CD8-positive, alpha-beta memory T cell (primary cell): ENCODE data around the gene RAB20. TPM values are rescaled to one million over a fixed set of nuclear protein-coding genes. Genes with fewer than 3 reads are reported as not detected.
"Not testable (repeated sequence)": the region's sequence is repeated elsewhere in the genome, so short reads cannot be mapped to it uniquely, and the experiment has no call there.

Experiments used
- CTCF ChIA-PET: fragments of 350-600 bp; sonication (Branson Sonifier 250); formaldehyde crosslinking; loops from one replicate; lab custom pipeline; 2021; ENCODE audit warnings: antibody characterized with exemption; lab: Charles Lee
- POLR2A ChIA-PET: fragments of 350-600 bp; sonication (Branson Sonifier 250); formaldehyde crosslinking; loops from one replicate; lab custom pipeline; 2021; ENCODE audit warnings: antibody characterized with exemption; lab: Charles Lee
- DNase-seq, 5 donors: peaks; one replicate each; pipeline versions ENCODE4 v3.0.0 to v3.0.0-alpha.2; 2020 to 2022; ENCODE audit warnings: mixed read lengths in 1 of 5
- H3K27ac ChIP-seq: one replicate; pipeline ENCODE4 v1.7.0; 2013; ENCODE audit warnings: low read depth, mild to moderate bottlenecking, low read length, moderate library complexity
- H3K27me3 ChIP-seq: 2 replicates; pipeline ENCODE4 v1.7.0; 2013; ENCODE audit warnings: low read length, mild to moderate bottlenecking; ENCODE audit not compliant: insufficient read depth, poor library complexity, severe bottlenecking
- H3K36me3 ChIP-seq: 2 replicates; pipeline ENCODE4 v1.7.0; 2013; ENCODE audit warnings: mild to moderate bottlenecking, low read length, moderate library complexity; ENCODE audit not compliant: insufficient read depth
- H3K4me1 ChIP-seq: 2 replicates; pipeline ENCODE4 v1.7.0; 2013; ENCODE audit warnings: mild to moderate bottlenecking, low read length, moderate library complexity; ENCODE audit not compliant: insufficient read depth
- H3K4me3 ChIP-seq: 2 replicates; pipeline ENCODE4 v1.7.0; 2013; ENCODE audit warnings: mild to moderate bottlenecking, low read length
- H3K9me3 ChIP-seq: 2 replicates; pipeline ENCODE4 v1.7.0; 2013; ENCODE audit warnings: mild to moderate bottlenecking, low read length
- H3K27ac Mint-ChIP-seq, 8 donors: one replicate each; pipeline ENCODE4 v1.8.0; 2020 to 2021; ENCODE audit warnings: mixed read lengths in 8 of 8, mild to moderate bottlenecking in 6 of 8, inconsistent platforms in 3 of 8, moderate library complexity in 3 of 8
- H3K27me3 Mint-ChIP-seq, 2 donors: one replicate each; pipeline ENCODE4 v1.8.0; 2020 to 2021; ENCODE audit warnings: mixed read lengths in 2 of 2, mild to moderate bottlenecking in 1 of 2, moderate library complexity in 1 of 2
- H3K36me3 Mint-ChIP-seq, 3 donors: one replicate each; pipeline ENCODE4 v1.8.0; 2020 to 2021; ENCODE audit warnings: mixed read lengths in 3 of 3, inconsistent platforms in 1 of 3, mild to moderate bottlenecking in 1 of 3
- H3K4me1 Mint-ChIP-seq, 3 donors: one replicate each; pipeline ENCODE4 v1.8.0; 2020 to 2021; ENCODE audit warnings: mixed read lengths in 3 of 3, inconsistent platforms in 1 of 3, mild to moderate bottlenecking in 1 of 3
- H3K4me3 Mint-ChIP-seq, 7 donors: one replicate each; pipeline ENCODE4 v1.8.0; 2020 to 2021; ENCODE audit warnings: mixed read lengths in 7 of 7, mild to moderate bottlenecking in 6 of 7, moderate library complexity in 4 of 7, inconsistent platforms in 2 of 7
- H3K9me3 Mint-ChIP-seq, 5 donors: one replicate each; pipeline ENCODE4 v1.8.0; 2020 to 2022; ENCODE audit warnings: mixed read lengths in 5 of 5, mild to moderate bottlenecking in 3 of 5, moderate library complexity in 2 of 5, inconsistent platforms in 1 of 5
- polyA plus RNA-seq: library from polyadenylated mRNA; unstranded; fragments of 300-500 nt; fragmentation: Illumina TruSeq; gene quantifications from one replicate; pipeline ENCODE4 v1.2.3, GENCODE V29; 2021
- total RNA-seq, 2 experiments: library from RNA; stranded (reverse); gene quantifications; one replicate each; pipeline ENCODE4 v1.2.3, GENCODE V29; 2021

RAB20 gene
- total and polyA plus RNA-seq, 3 experiments from 2014 or later, result 0.84 to 2.7 (median 1.2) TPM

DNA sequence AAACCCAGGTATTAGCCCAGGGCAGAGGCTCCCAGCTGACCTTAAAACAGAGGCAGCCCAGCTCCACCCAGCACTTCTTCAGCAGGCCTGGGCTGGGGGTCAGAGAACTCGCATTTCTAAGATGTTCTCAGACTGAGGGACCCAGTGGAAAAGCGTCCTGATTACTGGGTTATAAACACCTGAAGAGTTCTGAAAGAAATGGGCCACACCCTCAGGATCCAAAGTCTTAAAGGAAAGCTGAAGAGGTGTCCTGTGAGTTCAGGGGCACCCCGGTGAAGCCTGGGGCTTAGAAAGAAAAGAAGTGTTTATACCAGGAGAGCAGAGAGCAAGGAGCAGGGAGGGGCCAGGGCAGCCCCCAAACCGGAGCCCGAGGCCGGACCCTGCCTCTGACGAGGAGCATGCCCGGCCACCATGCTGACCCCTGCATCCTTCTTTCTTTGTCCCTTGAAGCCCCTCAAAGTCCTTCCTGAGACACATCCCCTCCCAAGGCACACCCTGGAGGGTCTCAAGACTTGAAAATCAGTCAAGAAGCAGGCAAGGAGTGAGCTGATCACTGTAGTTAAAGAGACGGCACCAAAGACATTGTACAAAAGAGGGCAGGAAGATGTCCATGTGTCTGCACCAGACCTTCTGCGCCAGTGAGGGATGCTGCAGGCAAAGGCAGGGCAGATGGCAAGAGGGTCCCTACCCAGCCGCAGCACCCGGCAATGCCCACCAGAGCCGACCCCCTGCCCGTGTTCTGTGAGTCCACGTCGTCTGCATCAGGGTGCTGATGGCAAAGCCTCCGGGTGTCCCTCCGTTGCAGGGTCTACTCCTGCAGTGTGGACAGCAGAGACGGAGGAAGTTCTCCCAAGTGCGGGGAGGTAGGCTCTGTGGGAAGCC is 10.6 kb upstream of the RAB20 start:
- Histone ChIP-seq H3K4me3 (no peak overlapping the region), H3K36me3 (no peaks in the 10 kb centered on the region), H3K4me1 (no peaks in the 10 kb centered on the region), H3K27ac (no peak overlapping the region), H3K27me3 (peaks cover 5% of the 10 kb centered on the region), H3K9me3 (no peaks in the 10 kb centered on the region)
- H3K36me3 Mint-ChIP-seq, result no peaks in the 10 kb centered on the region
- H3K27me3 Mint-ChIP-seq, result peaks cover 25 to 59% of the 10 kb centered on the region in 2 donors
- H3K4me3 Mint-ChIP-seq, result no peak overlapping the region
- H3K27ac Mint-ChIP-seq, result no peak overlapping the region
- ChIA-PET CTCF (no interaction called here), POLR2A (interaction anchor here (0.6 to 0.7 kb wide), 2 partner anchors 44 to 163 kb away, joined by 3 to 4 read pairs; no protein-coding TSS in a partner anchor)
- H3K4me1 Mint-ChIP-seq, result peaks cover 8 to 12% (median 8%) of the 10 kb centered on the region in 3 donors
- DNase-seq, result no peak
- peaks cover 0 to 2% (median 0%) of the 10 kb centered on the region in 5 donors for H3K9me3 Mint-ChIP-seq

DNA sequence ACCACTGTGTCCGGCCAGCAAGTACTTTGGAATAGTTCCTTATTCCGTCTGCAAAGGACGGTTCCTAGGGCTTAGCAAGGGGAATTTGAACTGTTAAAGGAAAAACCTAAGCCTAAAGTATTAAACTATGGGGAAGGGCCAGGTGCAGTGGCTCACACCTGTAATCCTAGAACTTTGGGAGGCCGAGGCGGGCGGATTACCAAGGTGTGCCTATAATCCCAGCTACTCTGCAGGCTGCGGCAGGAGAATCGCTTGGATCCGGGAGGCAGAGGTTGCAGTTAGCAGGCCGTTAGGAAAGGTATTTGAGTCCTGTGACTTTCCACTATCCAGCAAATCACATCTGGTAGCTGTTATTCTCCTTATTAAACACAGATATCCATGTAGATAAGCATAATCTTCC is 9.4 kb upstream of the RAB20 start:
- H3K27me3 ChIP-seq, result peaks cover 5% of the 10 kb centered on the region
- no peak overlapping the region for H3K4me3 ChIP-seq
- H3K36me3 ChIP-seq, result no peaks in the 10 kb centered on the region
- Mint-ChIP-seq H3K36me3 (no peaks in the 10 kb centered on the region), H3K9me3 (peaks cover 0 to 2% (median 0%) of the 10 kb centered on the region in 5 donors), H3K27ac (no peak overlapping the region), H3K27me3 (peaks cover 25 to 52% of the 10 kb centered on the region in 2 donors), H3K4me1 (peaks cover 5 to 9% (median 5%) of the 10 kb centered on the region in 3 donors), H3K4me3 (no peak overlapping the region)
- no peaks in the 10 kb centered on the region for H3K4me1 ChIP-seq
- no peaks in the 10 kb centered on the region for H3K9me3 ChIP-seq
- ChIA-PET CTCF (no interaction called here), POLR2A (no interaction called here)
- DNase-seq, result no peak
- H3K27ac ChIP-seq, result no peak overlapping the region

DNA sequence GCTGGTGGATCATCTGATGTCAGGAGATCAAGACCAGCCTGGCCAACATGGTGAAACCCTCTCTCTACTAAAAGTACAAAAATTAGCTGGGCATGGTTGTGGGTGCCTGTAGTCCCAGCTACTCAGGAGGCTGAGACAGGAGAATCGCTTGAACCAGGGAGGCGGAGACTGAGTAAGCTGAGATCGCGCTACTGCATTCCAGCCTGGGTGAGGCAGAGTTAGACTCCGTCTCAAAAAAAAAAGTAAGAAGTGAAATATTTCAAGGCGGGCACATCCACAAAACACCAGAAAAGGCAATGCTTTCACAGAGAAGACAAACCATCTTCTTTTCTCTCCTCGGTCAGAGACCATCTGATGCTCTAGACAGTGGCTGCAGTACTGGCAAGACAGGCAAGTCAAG is 8.4 kb upstream of the RAB20 start:
- CTCF ChIA-PET, H3K36me3 ChIP-seq, H3K4me3 ChIP-seq, H3K9me3 Mint-ChIP-seq, POLR2A ChIA-PET, H3K4me3 Mint-ChIP-seq, H3K9me3 ChIP-seq, H3K4me1 Mint-ChIP-seq, H3K27ac ChIP-seq, H3K4me1 ChIP-seq, H3K36me3 Mint-ChIP-seq, H3K27me3 ChIP-seq, DNase-seq: not testable (repeated sequence)
- peak overlapping the region in 1 of 8 donors; percentile 44 for H3K27ac Mint-ChIP-seq
- H3K27me3 Mint-ChIP-seq, result peaks cover 19 to 43% of the 10 kb centered on the region in 2 donors

DNA sequence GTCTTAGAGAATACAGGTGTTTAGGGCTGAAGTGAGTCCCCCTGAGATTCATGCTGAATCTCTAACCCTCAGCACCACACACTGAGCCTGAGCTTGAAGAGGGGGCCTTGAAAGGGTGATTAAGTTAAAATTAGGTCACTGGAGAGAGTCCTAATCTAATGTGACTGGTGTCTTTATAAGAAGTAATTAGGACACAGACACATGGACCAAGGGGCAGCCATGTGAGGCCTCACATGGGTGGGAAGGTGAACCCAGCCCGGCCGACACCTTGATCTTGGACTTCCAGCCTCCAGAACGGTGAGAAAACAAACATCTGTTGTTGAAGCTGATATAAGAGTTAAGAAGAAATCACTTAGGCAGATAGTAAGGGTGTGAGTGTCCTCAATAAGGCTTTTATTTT is 7.1 kb upstream of the RAB20 start:
- H3K4me3 ChIP-seq, result no peak overlapping the region
- no peaks in the 10 kb centered on the region for H3K36me3 Mint-ChIP-seq
- H3K9me3 ChIP-seq, result no peaks in the 10 kb centered on the region
- ChIA-PET POLR2A (no interaction called here), CTCF (no interaction called here)
- H3K27ac ChIP-seq, result no peak overlapping the region
- no peak overlapping the region for H3K4me3 Mint-ChIP-seq
- no peak overlapping the region for H3K27ac Mint-ChIP-seq
- no peaks in the 10 kb centered on the region for H3K36me3 ChIP-seq
- H3K27me3 Mint-ChIP-seq, result peaks cover 18 to 33% of the 10 kb centered on the region in 2 donors
- H3K27me3 ChIP-seq, result no peaks in the 10 kb centered on the region
- peaks cover 3 to 5% (median 4%) of the 10 kb centered on the region in 3 donors for H3K4me1 Mint-ChIP-seq
- H3K4me1 ChIP-seq, result no peaks in the 10 kb centered on the region
- H3K9me3 Mint-ChIP-seq, result peaks cover 0 to 2% (median 0%) of the 10 kb centered on the region in 5 donors
- DNase-seq, result no peak

DNA sequence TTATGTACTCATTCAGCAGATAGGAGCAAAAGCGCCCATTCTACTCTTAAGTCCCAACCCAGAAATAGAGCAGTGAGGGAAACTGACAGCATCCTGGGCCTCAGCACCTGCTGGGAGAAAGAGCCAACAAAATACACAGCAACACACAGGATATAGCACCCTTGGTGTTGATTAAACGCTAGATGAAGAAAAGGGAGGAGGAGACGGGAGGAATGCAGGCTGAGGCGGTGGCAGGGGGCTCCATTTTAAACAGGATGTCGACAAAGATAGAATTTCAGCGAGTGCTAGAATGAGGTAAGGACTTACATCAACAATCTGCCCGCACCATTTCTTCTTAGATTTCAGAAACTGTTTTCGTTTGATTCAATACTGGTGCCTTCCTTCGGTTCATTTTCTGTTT is 4.6 kb upstream of the RAB20 start:
- Histone ChIP-seq H3K4me3 (no peak overlapping the region), H3K9me3 (no peaks in the 10 kb centered on the region), H3K27me3 (no peaks in the 10 kb centered on the region), H3K4me1 (peaks cover 9% of the 10 kb centered on the region), H3K27ac (no peak overlapping the region), H3K36me3 (no peaks in the 10 kb centered on the region)
- ChIA-PET POLR2A (no interaction called here), CTCF (no interaction called here)
- Mint-ChIP-seq H3K27ac (no peak overlapping the region), H3K36me3 (peaks cover 0 to 4% (median 0%) of the 10 kb centered on the region in 3 donors), H3K9me3 (peaks cover 0 to 2% (median 0%) of the 10 kb centered on the region in 5 donors), H3K4me1 (peaks cover 7 to 21% (median 10%) of the 10 kb centered on the region in 3 donors), H3K4me3 (no peak overlapping the region), H3K27me3 (peaks cover 13 to 25% of the 10 kb centered on the region in 2 donors)
- no peak for DNase-seq

DNA sequence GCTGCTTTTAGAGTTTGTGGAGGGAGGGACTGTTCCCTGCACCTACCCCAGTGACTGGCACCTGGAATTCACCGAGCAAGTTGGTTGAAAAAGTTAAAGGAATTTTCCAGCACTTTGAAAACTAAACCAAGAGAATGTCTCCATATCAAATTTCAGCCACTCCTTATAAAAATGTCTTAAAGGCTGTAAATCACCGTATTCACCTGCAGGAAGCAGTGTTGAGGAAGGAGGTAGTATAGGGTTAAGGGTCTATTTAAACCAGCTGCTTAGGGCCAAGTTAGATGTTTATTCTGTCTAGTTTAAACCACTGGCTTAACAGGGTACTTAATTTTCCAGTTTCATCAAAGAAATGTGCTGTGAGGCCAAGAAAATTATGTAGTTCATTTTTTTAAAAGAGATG is 3.8 kb upstream of the RAB20 start:
- ChIA-PET CTCF (no interaction called here), POLR2A (no interaction called here)

DNA sequence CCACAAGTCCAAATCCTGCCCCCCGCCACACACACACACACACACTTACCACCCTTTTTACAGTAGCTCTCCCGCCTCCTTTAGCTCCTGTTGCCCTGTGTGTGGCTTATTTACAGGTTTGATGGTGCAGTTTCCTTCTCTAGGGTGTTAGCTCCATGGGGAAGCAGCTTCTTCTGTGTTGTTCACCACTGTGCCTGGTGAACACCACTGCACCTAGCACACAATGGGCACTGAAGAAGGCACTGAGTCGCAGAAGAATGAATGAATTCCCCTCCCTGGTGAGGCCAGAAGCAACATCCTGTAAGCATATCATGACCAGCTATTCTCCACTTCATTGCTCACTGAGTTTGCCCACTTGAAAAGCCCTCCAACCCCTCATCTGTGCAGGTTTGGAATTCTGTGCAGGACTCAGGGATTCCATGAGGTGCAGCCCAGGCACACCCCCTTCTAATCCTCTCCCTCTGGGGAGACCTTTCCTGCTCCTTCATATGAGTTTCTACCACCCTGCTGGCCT is 3.0 kb upstream of the RAB20 start:
- ChIA-PET POLR2A (no interaction called here), CTCF (no interaction called here)
- peaks cover 15 to 34% (median 23%) of the 10 kb centered on the region in 3 donors for H3K4me1 Mint-ChIP-seq
- no peaks in the 10 kb centered on the region for H3K9me3 ChIP-seq
- no peak overlapping the region for H3K27ac ChIP-seq
- H3K27ac Mint-ChIP-seq, result no peak overlapping the region
- H3K27me3 Mint-ChIP-seq, result peaks cover 9 to 14% of the 10 kb centered on the region in 2 donors
- peaks cover 0 to 5% (median 0%) of the 10 kb centered on the region in 3 donors for H3K36me3 Mint-ChIP-seq
- no peaks in the 10 kb centered on the region for H3K36me3 ChIP-seq
- H3K9me3 Mint-ChIP-seq, result peaks cover 0 to 2% (median 0%) of the 10 kb centered on the region in 5 donors
- peak overlapping the region in 4 of 7 donors; percentile 16 to 91 (median 62) for H3K4me3 Mint-ChIP-seq
- H3K4me1 ChIP-seq, result peaks cover 9% of the 10 kb centered on the region
- no peaks in the 10 kb centered on the region for H3K27me3 ChIP-seq
- DNase-seq, result no peak
- no peak overlapping the region for H3K4me3 ChIP-seq

More for the DNA sequence above, 3.8 kb upstream of the RAB20 start:
- peaks cover 0 to 5% (median 0%) of the 10 kb centered on the region in 3 donors for H3K36me3 Mint-ChIP-seq
- peaks cover 0 to 2% (median 0%) of the 10 kb centered on the region in 5 donors for H3K9me3 Mint-ChIP-seq
- peaks cover 13 to 28% (median 18%) of the 10 kb centered on the region in 3 donors for H3K4me1 Mint-ChIP-seq
- Histone ChIP-seq H3K4me1 (peaks cover 9% of the 10 kb centered on the region), H3K27me3 (no peaks in the 10 kb centered on the region), H3K9me3 (no peaks in the 10 kb centered on the region), H3K27ac (no peak overlapping the region), H3K36me3 (no peaks in the 10 kb centered on the region), H3K4me3 (no peak overlapping the region)
- peak overlapping the region in 1 of 7 donors; percentile 91 for H3K4me3 Mint-ChIP-seq
- DNase-seq, result no peak
- H3K27me3 Mint-ChIP-seq, result peaks cover 13 to 20% of the 10 kb centered on the region in 2 donors
- H3K27ac Mint-ChIP-seq, result no peak overlapping the region

DNA sequence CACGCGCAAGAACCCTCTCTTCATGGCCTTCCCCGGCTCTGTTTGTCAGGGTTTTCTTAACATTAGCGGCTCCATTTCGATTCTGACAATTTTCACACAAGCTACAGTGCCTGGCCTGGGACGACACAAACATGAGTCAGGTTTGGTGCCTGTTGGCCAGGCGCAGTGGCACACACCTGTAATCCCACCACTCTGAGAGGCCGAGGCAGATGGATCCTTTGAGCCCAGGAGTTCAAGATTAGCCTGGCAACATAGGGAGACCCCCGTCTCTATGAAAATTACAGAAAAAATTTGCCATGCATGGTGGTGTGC is 1.9 kb upstream of the RAB20 start:
- Mint-ChIP-seq H3K4me3 (peak overlapping the region; percentile 27 to 98 (median 50)), H3K27me3 (peaks cover 6 to 7% of the 10 kb centered on the region in 2 donors), H3K36me3 (peaks cover 0 to 5% (median 0%) of the 10 kb centered on the region in 3 donors), H3K9me3 (no peaks in the 10 kb centered on the region), H3K27ac (no peak overlapping the region), H3K4me1 (peaks cover 15 to 34% (median 23%) of the 10 kb centered on the region in 3 donors)
- DNase-seq, result no peak
- ChIA-PET CTCF (no interaction called here), POLR2A (no interaction called here)
- H3K4me3 ChIP-seq, result no peak overlapping the region
- peaks cover 9% of the 10 kb centered on the region for H3K4me1 ChIP-seq
- H3K27me3 ChIP-seq, result no peaks in the 10 kb centered on the region
- no peaks in the 10 kb centered on the region for H3K36me3 ChIP-seq
- H3K9me3 ChIP-seq, result no peaks in the 10 kb centered on the region
- H3K27ac ChIP-seq, result no peak overlapping the region
